Hindlimb muscle (tissue), 1 donor: Measurements from ENCODE around the gene PRRX2. TPM values are rescaled to one million over a fixed set of nuclear protein-coding genes. Genes with fewer than 3 reads are reported as not detected.
A peak's percentile ranks its signal among the peaks of the same experiment; 100 is the strongest.
"Not testable (repeated sequence)": the region's sequence is repeated elsewhere in the genome, so short reads cannot be mapped to it uniquely, and the experiment has no call there.

Experiments
- DNase-seq: peaks from one replicate; pipeline ENCODE4 v3.0.0-alpha.2; 2013
- polyA plus RNA-seq: library from polyadenylated mRNA; unstranded; fragments of 120-200 nt; gene quantifications from one replicate; pipeline ENCODE4 v1.2.1, GENCODE V29; 2013; ENCODE audit not compliant: insufficient read length

The PRRX2 gene
- 2.9 TPM for polyA plus RNA-seq

DNA sequence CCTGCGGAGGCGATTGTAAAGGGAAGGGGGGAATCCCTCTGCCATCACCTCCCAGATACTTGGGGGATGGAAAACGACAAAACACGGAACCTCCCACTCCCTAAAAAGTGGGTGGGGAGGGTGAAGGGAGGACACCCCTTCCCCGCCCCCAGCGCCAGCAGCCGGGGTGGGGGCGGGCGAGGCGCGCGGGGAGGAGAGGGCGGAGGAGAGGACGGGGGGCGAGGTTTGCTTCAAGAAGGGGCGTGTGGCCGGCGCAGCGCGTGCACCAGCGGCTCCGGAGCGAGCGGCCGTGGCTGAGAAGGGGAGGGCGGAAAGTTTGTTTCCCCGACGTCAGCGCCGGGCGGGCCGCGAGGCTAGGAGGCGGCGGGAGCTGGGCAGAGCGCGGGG, at the start of gene PRRX2:
TSS of gene PRRX2 (plus strand) at position 259 of the 387 bp plus-strand sequence. CDS start 221 bp downstream, outside the sequence.
- DNase-seq, result peak; percentile 77

- no peak for DNase-seq
These were observed 48.3 kb upstream of the PRRX2 start for GRCh38 chr9:129617167-129617566.

DNA sequence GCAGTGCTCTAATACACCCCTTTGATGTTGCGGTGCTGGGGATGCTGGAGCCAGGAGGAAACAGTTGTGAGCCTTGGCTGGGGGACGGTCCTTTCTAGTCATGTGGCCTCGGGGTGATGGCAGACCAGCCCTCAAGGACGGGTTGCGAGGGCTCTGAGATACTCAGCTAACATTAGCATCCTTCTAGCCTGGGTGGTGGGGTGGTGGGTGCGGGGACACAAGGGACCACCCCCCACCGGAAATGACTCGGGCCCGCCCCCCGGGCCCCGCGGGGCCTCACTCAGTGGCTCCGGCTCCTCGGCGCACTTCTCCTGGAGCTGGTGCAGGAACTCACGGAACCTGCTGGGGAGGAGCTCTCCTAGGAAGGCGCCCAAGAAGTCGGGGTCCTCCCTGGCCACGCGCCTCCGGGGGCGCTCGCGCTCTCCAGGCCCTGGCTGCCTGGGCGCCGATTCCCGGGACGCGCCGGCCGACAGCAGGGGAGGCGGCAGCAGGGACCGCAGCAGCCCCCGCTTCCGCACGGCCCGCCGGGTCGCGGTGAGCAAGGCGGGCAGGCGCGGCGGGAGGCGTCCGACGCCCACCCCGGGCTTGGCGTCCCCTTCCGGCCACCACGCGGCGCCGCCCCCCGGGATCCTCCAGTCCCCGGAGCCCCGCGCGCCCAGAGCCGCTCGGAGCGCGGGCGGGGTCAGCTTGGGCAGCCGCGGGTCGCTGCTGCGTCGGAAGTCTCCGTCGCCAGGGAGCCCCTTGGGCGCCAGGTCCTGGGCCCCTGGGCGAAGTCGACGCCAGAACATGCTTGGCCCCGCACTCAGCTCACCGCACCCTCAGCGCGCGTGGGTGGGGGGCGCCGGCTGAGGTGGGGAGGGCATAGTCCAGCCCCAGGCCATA, 45.4 kb upstream of the PRRX2 start:
- DNase-seq, result no peak

DNA sequence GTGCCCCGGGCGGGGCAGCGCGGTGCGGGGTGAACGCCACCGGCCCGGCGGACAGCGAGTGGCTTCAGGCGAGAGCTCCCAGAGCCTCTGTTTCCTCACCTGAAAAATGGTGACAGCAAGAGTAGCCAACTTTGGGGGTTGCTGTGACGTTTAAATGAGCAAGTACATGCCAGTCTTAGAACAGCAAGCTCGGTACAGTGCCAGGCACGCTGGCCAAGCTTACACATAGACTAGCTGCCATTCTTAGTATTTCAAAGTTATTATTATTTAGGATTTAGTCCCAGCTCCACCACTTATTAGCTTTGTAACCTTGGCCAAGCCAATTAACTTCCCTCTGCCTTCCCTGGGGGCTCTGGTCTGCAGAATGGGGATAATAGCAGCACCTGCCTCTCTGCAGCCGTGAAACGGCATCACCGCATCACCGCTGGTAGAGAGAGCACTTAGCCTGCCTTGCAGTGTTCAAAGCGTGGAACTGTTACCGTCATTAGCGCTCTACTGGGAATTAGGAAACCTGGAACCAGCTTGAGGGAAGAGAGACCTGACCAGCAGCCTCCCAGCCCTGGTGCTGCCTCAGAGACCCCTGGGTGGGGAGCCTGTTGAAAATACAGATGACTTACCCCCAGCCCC, 44.7 kb upstream of the PRRX2 start, which contains the start of gene C9orf50:
TSS of gene C9orf50 (minus strand) at position 433 of the 627 bp plus-strand sequence. CDS start 527 bp downstream, outside the sequence.
- no peak for DNase-seq

- DNase-seq, result no peak
These were observed 42.1 kb upstream of the PRRX2 start for GRCh38 chr9:129623331-129623730.

DNA sequence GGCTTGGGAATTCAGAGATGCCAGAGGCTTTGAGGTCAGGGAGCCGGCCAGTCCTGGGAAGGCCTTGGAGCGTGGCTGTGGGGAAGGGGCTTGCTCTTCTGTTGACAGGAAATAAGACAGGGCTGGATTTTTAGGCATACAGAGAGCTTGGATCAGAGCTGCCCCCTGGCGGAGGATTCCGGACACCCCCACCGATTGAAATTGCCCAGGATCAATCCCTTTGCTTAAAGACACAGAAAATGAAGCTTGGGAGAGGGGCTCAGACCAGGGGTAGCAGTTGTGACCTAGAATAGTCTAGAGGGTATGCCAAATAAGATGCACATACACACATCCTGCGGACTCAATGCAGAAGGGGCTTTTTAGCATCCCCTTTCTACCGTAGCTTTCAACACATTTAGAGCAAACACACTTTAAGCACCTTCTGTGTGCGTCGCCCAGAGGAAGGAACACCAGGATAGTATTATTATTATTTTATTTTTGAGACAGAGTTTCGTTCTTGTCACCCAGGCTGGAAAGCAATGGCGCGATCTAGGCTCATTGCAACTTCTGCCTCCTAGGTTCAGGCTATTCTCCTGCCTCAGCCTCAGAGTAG, 41.2 kb upstream of the PRRX2 start:
- DNase-seq, result no peak

- no peak for DNase-seq
These were observed 40.5 kb upstream of the PRRX2 start for GRCh38 chr9:129624947-129625346.

GRCh38 chr9:129626079-129626624, 39.3 kb upstream of the PRRX2 start, which contains the start of gene NTMT1:
Gene NTMT1, plus strand, starts transcription at chr9:129626163. Its CDS starts 6,541 bp downstream, at chr9:129632704.
- DNase-seq, result peak; percentile 88

GRCh38 chr9:129626625-129627284, 38.7 kb upstream of the PRRX2 start:
- no peak for DNase-seq

DNA sequence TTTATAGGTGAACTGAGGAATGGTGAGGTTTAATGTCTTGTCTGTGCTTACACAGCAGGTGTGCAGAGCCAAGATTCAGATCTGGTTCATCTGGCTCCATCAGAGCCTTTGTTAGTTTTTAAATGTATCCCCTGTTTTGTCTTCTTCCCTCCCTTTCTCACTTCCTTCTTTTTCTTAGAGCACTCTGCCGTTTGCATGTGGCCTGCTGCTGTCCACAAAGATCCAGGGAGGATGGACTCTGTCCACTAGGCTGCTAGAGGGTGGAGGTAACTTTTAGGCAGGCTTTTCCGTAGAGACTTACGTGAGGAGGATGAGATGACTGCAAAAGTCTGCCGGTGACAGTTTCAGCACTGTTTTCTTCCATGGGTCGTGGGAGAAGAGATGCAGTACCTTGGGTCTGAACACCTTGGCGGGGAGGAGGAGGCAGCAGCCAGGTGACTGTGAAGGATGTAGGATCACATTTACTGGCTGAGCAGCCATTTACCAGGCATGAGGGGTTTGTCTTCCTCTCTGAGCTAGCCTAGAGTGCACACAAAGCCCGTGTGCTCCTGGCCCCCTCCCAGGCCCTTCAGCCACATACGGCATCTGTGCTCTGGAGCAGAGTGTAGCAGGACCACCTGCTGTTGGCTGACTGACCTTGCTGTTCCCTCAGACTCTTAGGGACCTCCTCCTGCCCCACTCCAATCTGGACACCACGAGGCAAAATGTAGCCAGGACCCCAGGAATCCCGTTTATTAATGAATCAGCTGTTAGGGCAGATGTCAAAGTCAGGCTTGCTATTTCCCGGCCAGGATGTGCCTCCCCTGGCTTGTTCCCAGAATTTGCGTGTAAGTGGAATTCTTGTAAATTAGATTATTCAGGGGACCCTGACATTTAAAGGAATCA, 37.6 kb upstream of the PRRX2 start:
- no peak for DNase-seq

DNA sequence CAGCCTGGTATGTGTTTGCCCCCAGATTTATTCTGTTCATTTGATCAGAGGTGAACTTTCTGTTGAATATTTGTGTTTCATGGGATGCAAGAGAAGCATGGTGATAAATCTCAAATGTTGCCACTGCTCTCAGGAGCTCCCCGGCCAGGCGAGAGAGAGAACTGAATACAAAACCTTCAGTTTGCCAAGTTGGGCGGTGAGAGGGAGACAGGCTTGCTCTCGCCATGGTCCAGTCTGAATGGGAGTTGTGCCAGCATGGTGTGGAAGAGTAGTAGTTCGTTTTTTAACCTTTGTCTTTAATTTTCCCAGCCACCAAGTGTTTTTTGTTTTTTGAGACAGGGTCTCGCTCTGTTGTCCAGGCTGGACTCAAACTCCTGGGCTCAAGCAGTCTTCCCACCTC, 36.7 kb upstream of the PRRX2 start:
- DNase-seq, result no peak

DNA sequence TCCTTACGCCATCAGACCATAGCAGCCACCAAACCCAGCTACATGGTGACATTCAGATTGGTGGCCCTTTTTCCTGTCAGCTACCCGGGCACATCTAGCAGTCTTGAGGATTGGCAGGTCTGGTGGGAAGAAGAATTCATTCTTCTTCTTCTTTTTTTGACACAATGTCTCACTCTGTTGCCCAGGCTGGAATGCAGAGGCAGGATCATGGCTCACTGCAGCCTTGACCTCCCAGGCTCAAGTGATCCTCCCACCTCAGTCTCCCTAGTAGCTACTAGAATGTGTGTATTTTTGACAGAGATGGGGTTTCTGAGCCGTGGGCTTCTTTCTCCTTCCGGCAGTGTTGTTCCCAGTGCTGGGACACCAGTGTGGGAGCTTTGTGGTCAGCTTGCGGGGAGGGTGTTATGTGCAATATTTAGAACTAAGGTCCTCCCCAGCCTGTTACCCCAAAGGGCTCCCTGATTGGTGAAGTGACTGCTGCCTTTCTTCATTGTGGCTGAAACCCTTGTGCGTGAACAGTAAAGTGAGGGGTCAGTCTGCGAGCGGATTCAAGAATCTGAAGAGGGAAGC, 36.1 kb upstream of the PRRX2 start:
- DNase-seq, result no peak

- DNase-seq, result no peak
These were observed 34.3 kb upstream of the PRRX2 start for GRCh38 chr9:129630967-129631673.

DNA sequence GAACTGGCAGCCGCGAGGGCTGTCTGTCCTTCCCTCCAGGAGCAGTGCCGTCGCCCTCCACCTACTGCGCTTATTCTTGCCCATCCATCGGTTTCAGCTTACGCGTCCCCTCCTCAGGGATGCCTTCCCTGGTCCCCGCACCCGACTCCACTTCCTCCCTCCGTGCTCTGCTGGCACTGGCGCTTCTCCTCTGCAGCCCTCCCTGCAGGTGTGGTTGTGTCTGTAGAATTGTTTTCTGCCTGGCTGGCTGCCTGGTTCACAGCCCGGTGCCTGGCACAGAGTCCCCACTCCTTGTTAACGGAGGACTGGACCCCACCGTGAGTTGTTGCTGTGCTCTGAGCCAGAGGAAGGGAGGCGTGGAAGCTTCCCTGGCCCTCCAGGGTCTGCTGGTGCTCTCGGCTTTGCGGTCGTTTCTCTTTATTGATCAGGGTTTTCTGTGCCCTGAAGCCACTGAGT, 33.7 kb upstream of the PRRX2 start:
- DNase-seq, result no peak

GRCh38 chr9:129632460-129632859, 33.0 kb upstream of the PRRX2 start:
- DNase-seq, result no peak

DNA sequence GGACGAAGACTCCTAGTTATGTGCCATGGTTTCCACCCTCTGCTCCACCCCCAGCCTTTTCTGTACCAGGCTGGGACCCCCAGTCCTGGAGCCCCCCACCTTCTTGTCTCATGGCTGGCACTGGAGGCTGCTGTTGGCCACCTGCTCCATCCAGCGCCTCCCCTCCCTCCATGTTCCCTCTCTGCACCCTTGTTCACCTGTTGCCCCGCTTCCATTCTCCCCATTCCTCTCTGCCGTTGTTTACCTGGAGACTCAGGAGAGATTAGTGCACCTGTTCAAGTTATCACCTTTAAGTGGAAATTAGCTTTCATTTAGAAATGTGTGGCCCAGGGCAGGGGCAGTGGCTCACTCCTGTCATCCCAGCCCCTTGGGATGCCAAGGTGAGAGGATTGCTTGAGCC, 32.2 kb upstream of the PRRX2 start:
- no peak for DNase-seq

DNA sequence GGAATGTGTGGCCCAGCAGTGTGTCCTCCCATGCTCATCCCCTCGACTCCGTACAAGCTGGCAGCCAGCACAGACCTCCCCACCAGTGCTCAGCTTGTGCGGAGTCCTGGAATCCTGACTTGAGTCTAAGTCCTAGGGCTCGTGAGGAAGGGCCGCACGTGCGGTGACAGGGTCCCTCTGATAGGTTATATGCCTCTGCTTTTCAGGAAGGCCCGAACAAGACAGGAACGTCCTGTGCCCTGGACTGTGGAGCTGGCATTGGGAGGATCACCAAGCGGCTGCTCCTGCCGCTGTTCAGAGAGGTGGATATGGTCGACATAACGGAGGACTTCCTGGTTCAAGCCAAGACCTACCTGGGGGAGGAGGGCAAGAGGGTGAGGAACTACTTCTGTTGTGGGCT, 31.6 kb upstream of the PRRX2 start:
- DNase-seq, result no peak

DNA sequence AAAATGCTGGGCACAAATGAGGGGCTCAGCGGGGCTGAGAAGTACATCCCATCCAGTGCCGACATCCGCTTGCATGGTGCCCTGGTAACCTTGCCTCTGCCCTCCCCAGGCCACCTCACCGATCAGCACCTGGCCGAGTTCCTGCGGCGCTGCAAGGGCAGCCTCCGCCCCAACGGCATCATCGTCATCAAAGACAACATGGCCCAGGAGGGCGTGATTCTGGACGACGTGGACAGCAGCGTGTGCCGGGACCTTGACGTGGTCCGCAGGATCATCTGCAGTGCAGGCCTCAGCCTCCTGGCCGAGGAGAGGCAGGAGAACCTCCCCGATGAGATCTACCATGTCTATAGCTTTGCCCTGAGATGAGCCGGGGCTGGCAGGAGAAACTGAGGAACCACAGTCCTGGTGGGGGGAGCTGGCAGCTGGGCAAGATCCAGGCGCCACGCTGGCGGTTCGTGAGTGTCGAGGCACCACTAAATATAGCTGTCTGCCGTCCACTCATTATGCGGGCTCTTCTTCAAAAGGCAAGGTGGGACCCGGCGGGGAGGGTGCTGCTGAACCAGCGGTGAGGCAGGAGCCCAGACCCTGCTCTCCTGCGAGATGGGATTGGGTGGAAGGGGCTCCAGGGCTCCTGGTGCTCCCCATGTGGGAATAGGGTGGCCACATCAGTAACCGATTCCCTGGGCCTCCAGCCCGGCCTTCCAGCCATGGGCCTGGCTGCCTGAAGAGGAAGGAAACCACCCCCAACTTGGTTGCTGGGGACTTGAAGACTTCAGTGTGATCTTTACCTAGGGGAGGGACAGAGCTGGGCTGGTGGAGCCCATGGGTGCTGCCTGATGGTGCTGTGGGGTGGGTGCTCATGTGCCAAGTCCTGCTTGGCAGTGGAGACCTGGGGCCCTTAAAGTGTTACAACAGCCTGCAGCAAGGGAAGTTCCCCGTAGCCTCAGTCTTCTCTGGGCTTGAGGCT, 30.1 kb upstream of the PRRX2 start:
- no peak for DNase-seq

GRCh38 chr9:129636343-129636742, 29.1 kb upstream of the PRRX2 start:
- not testable (repeated sequence) for DNase-seq
